ENCODE data around the gene DIS3L2. TPM values are rescaled to one million over a fixed set of nuclear protein-coding genes. Genes with fewer than 3 reads are reported as not detected.
A peak's percentile ranks its signal among the peaks of the same experiment; 100 is the strongest.

Gene DIS3L2
- total and polyA plus RNA-seq, 2 of the 8 experiments (the other 6 are each of a cell fraction or from before 2014, with no cell fraction given), result 11.5 to 21.6 TPM

- Histone ChIP-seq H3K4me2 (ENCODE audit: insufficient read depth in 1 of 2, low read depth in 2 of 2, low read length in 2 of 2) (no peak overlapping the region), H3K36me3 (ENCODE audit: control insufficient read depth in 2 of 4, insufficient read depth in 4 of 4, low read length in 3 of 4) (peaks cover 0 to 5% (median 0%) of the 10 kb centered on the region in 4 experiments; a peak in 1 of 8 replicates), H2AK5ac (ENCODE audit: low read depth, low read length) (peak overlapping the region; percentile 53; the same call in 1 of the 2 replicates), H3K27ac (ENCODE audit: low read depth, low read length) (no peak overlapping the region), H3K23me2 (ENCODE audit: low read depth, low read length) (peaks cover 2% of the 10 kb centered on the region), H3K9me3 (ENCODE audit: insufficient read depth in 2 of 2, low read depth in 1 of 2, low read length in 1 of 2) (no peaks in the 10 kb centered on the region), H4K91ac (replicated peaks; ENCODE audit: insufficient read length, low read length) (no peak overlapping the region), H3K4ac (replicated peaks; ENCODE audit: insufficient read length, low read depth, low read length) (no peak overlapping the region), H3K27me3 (replicated peaks in 1 of 4; ENCODE audit: control insufficient read depth in 3 of 4, extremely low read depth in 1 of 4, insufficient read depth in 3 of 4, low read length in 3 of 4) (peaks cover 25 to 47% (median 33%) of the 10 kb centered on the region in 4 experiments; a peak in 6 of 7 replicates), H3K79me1 (ENCODE audit: low read depth, low read length) (no peaks in the 10 kb centered on the region), H3K4me3 (ENCODE audit: extremely low read depth in 1 of 4, insufficient read depth in 2 of 4, low read depth in 3 of 4, low read length in 4 of 4) (no peak overlapping the region), H2BK5ac (ENCODE audit: low read depth, low read length) (no peak overlapping the region), H3K23ac (ENCODE audit: insufficient read length) (no peak overlapping the region), H3K79me2 (ENCODE audit: control insufficient read depth in 1 of 2, insufficient read depth in 2 of 2, low read length in 2 of 2) (no peaks in the 10 kb centered on the region), H2BK12ac (ENCODE audit: low read depth, low read length) (no peak overlapping the region), H3K9ac (replicated peaks in 1 of 4; ENCODE audit: extremely low read depth in 1 of 4, low read depth in 3 of 4, low read length in 3 of 4) (no peak overlapping the region), H2BK15ac (ENCODE audit: low read length) (no peak overlapping the region), H3K4me1 (replicated peaks in 1 of 4; ENCODE audit: control insufficient read depth in 3 of 4, insufficient read depth in 4 of 4, low read length in 3 of 4) (peaks cover 0 to 4% (median 2%) of the 10 kb centered on the region in 4 experiments; a peak in 3 of 7 replicates), H2AFZ (ENCODE audit: low read length) (no peak overlapping the region), H4K5ac (ENCODE audit: insufficient read length, low read depth, low read length) (no peak overlapping the region), H4K20me1 (replicated peaks in 1 of 2; ENCODE audit: control insufficient read depth in 1 of 2, insufficient read depth in 2 of 2, low read length in 2 of 2) (no peaks in the 10 kb centered on the region), H3K56ac (replicated peaks; ENCODE audit: insufficient read length, low read depth, low read length) (no peak overlapping the region), H4K8ac (ENCODE audit: extremely low read depth, insufficient read depth, low read length) (no peak overlapping the region), H3K14ac (ENCODE audit: insufficient read length) (no peak overlapping the region), H2BK120ac (replicated peaks; ENCODE audit: low read depth, low read length) (no peak overlapping the region), H3K18ac (ENCODE audit: extremely low read depth, low read length) (no peak overlapping the region), H2BK20ac (ENCODE audit: low read length) (0 out of 2 replicates have a peak overlapping the region, but pooled peaks have one; percentile 80)
- 66% methylated on average over 6 of the region's 6 CpGs; no CpG with 5 or more reads in 1 of the 2 experiments for WGBS, 2 experiments (ENCODE audit: extremely low coverage in 1 of 2, insufficient coverage in 1 of 2, insufficient read length in 1 of 2, insufficient replicate concordance in 2 of 2, low coverage in 1 of 2, low lambda C conversion rate in 2 of 2, missing lambda C conversion rate in 1 of 2)
- CTCF ChIA-PET (ENCODE audit: partially characterized antibody), result interaction anchor here (0.6 to 8.8 kb wide), 11 partner anchors 9 to 449 kb away, joined by 3 to 100 read pairs (median 4); no protein-coding TSS in a partner anchor
- no peak for FAIRE-seq
- peak in 1 of 2 experiments; percentile 33 for DNase-seq (ENCODE audit: low read depth in 1 of 2, low spot score in 2 of 2)
- TF ChIP-seq CEBPB (IDR thresholded peaks at IDR 0.05; ENCODE audit: low read depth, low read length), result no peak
- no peak for TF ChIP-seq HDAC2 (IDR thresholded peaks at IDR 0.05; ENCODE audit: borderline replicate concordance in 1 of 2, low read depth in 2 of 2, low read length in 2 of 2)
- no peak for TF ChIP-seq KDM5A (IDR thresholded peaks at IDR 0.05; ENCODE audit: low read length)
- no peak for TF ChIP-seq ATF2 (IDR thresholded peaks at IDR 0.05; ENCODE audit: low read length)
- TF ChIP-seq KDM1A (IDR thresholded peaks at IDR 0.05; ENCODE audit: borderline replicate concordance, low read length), result no peak
- TF ChIP-seq TBP (IDR thresholded peaks at IDR 0.05; ENCODE audit: low read depth, low read length), result no peak
- POLR2A ChIA-PET (ENCODE audit: partially characterized antibody), result no interaction called here
Measured at GRCh38 chr2:232348936-232349335, 387.4 kb downstream of the DIS3L2 start.

Data from H1 (cell line).